ENCODE results near the gene MIGA2.

DNA sequence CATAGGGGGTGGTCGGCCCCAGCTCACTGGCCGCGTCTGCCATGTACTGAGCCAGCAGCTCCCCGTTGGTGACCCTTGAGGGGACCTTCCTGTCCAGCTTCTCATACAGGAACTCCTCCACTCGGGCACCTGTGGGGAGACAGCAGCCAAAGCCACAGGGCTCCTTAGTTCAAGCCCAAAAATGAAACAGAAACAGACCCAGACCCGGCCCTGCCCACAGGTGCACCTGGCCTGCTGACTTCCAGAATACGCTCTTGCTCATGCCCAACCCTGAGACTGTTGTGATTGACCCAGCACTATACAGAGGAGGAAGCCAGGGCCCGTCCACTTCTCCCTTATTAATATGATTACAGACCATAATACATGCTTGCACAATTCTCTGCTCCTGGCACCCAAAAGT, 15.3 kb upstream of the MIGA2 start:
- TF ChIP-seq CTCF (IDR thresholded peaks at IDR 0.05) (no peak), EZH2 (IDR thresholded peaks at IDR 0.05) (no peak), EZH2phosphoT487 (IDR thresholded peaks at IDR 0.05) (no peak)
